ENCODE measurements around the gene POLD3.
A peak's percentile ranks its signal among the peaks of the same experiment; 100 is the strongest.

The POLD3 gene

DNA sequence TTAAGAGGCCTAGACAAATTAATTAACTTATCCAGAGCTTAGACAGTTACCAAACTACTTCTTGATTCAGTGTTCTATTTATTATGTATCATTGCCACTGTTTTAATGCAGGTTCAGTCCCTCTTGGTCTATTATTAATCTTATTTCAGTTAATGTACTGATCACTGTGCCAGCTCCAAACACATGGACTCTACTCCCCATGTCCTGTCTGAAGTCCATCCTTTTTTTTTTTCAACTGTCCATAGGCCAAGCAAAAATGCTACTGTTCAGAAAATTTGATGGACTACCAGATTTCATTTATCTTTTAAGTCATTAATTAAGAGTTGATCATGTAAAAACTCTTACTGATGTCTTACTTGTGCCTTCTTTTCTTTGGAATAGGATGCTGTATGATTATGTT is 11.9 kb downstream of the POLD3 start:
- TF ChIP-seq, protein P1, sequence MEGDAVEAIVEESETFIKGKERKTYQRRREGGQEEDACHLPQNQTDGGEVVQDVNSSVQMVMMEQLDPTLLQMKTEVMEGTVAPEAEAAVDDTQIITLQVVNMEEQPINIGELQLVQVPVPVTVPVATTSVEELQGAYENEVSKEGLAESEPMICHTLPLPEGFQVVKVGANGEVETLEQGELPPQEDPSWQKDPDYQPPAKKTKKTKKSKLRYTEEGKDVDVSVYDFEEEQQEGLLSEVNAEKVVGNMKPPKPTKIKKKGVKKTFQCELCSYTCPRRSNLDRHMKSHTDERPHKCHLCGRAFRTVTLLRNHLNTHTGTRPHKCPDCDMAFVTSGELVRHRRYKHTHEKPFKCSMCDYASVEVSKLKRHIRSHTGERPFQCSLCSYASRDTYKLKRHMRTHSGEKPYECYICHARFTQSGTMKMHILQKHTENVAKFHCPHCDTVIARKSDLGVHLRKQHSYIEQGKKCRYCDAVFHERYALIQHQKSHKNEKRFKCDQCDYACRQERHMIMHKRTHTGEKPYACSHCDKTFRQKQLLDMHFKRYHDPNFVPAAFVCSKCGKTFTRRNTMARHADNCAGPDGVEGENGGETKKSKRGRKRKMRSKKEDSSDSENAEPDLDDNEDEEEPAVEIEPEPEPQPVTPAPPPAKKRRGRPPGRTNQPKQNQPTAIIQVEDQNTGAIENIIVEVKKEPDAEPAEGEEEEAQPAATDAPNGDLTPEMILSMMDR (IDR thresholded peaks at IDR 0.05; ENCODE audit: low read depth, low read length): no peak
- no peak for DNase-seq (ENCODE audit: low read depth, low spot score)
- in situ Hi-C loops (cut with HindIII; ENCODE audit: low sequenced_read_pairs): no loop called here
- H3K4me3 ChIP-seq (ENCODE audit: low read depth, low read length): no peak overlapping the region

DNA sequence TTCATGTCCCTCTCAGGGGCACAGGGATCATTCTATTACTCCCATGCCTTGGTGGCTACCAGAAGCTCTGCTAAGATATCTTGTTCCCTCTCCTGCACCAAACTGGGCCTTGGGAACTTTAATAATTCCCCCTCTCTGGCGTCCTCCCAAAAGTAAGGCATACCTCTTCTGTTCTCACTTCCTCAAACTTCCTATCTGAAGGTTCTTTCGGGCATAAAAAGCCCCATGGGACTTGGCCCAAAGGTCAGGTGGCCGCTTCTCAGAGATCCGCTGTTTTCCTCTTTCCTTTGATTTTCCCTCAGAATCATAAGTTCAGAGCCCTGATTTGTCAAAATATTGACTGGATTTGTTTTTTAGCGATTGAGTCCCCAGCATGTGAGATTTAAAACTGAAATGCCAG is 13.0 kb downstream of the POLD3 start:
- no peak overlapping the region for H3K4me3 ChIP-seq (ENCODE audit: low read depth, low read length)
- in situ Hi-C loops (cut with HindIII; ENCODE audit: low sequenced_read_pairs): no loop called here
- TF ChIP-seq, protein P1 (IDR thresholded peaks at IDR 0.05; ENCODE audit: low read depth, low read length): no peak
- DNase-seq (ENCODE audit: low read depth, low spot score): no peak

DNA sequence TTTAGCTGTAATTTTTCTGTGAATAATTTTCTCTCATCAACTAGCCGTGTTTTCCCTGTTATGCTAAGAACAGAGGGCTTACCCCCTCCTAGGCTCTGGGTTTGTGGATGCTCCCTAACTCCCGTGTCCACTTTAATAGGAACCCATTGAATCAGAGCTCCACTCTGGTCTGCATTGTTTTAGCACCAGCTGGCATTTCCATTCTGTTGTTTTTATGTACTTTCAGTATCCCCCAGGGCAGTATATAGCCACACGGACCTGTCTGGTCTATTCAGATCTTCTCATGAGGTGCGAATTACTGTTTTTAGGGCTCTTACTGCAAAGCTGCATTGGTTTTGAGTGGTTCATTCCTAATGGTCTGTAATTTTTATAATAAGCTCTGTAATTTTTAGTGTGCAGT is 16.0 kb downstream of the POLD3 start:
- DNase-seq (ENCODE audit: low read depth, low spot score): no peak
- in situ Hi-C loops (cut with HindIII; ENCODE audit: low sequenced_read_pairs): no loop called here

DNA sequence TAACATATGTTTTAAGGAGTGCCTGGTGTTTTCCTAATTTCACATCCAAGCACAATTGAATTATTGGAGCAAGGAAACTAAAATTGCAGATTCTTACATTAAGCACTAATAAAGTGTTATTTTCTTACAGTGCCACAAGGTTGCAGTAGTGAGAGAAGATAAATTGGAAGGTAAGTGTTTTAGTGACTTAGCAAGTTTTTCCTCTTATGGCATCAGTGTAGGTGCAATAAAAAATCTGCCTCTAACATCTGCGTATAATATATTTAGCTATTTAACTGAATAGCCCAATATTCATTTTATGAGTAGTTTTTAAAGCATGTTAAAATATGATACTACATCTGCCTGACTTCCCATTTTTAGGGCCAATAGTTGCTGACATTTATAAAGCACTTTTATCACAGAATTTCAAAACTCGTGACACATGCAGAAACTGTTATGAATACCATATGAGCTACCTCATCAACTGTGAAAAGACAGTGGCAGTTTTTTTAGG is 19.0 kb downstream of the POLD3 start:
- TF ChIP-seq, protein P1 (IDR thresholded peaks at IDR 0.05; ENCODE audit: low read depth, low read length): peak; percentile 52
- DNase-seq (ENCODE audit: low read depth, low spot score): peak; percentile 75
- no peak overlapping the region for H3K4me3 ChIP-seq (ENCODE audit: low read depth, low read length)
- in situ Hi-C loops (cut with HindIII; ENCODE audit: low sequenced_read_pairs): no loop called here

More for the DNA sequence above, 16.0 kb downstream of the POLD3 start:
- TF ChIP-seq, protein P1 (IDR thresholded peaks at IDR 0.05; ENCODE audit: low read depth, low read length): no peak
- H3K4me3 ChIP-seq (ENCODE audit: low read depth, low read length): no peak overlapping the region

DNA sequence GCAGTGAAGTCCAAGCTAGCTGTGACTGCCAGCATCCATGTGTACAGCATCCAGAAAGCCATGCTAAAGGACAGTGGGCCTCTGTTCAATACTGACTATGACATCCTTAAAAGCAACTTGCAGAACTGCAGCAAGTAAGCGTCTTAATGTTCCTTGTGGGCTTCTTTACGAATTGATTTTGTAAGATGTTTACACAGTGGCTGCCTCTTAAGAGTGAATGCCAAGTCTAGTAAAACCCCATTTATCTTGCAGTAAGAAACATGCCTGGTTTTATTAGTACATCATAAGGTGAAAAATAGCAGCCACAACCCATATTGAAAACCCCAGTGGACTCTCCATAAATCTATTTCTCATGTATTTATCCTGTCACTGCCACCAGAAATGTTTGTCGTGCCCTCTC is 20.5 kb downstream of the POLD3 start:
- in situ Hi-C loops (cut with HindIII; ENCODE audit: low sequenced_read_pairs): no loop called here
- TF ChIP-seq, protein P1 (IDR thresholded peaks at IDR 0.05; ENCODE audit: low read depth, low read length): no peak
- DNase-seq (ENCODE audit: low read depth, low spot score): no peak
- H3K4me3 ChIP-seq (ENCODE audit: low read depth, low read length): no peak overlapping the region

DNA sequence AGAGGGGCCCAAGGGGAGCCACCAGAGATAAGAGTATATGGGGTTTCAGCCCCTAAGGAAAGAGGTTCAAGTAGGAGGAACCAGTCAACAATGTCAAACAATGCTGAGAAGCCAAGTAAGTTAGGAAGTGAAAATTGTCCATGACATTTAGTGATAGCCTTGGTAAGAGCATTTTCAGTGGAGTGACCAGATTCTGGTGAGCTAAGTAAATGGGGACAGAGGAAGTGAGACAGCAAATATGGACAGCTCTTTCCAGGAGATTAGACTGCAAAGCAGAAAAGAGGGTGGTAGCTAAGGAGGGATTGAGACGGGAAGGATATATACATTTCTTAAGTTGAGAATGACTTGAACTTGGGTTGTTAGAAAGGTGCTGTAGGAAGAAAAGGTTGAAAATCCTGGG is 22.9 kb downstream of the POLD3 start:
- TF ChIP-seq, protein P1 (IDR thresholded peaks at IDR 0.05; ENCODE audit: low read depth, low read length): no peak
- in situ Hi-C loops (cut with HindIII; ENCODE audit: low sequenced_read_pairs): no loop called here
- DNase-seq (ENCODE audit: low read depth, low spot score): no peak
- H3K4me3 ChIP-seq (ENCODE audit: low read depth, low read length): no peak overlapping the region

DNA sequence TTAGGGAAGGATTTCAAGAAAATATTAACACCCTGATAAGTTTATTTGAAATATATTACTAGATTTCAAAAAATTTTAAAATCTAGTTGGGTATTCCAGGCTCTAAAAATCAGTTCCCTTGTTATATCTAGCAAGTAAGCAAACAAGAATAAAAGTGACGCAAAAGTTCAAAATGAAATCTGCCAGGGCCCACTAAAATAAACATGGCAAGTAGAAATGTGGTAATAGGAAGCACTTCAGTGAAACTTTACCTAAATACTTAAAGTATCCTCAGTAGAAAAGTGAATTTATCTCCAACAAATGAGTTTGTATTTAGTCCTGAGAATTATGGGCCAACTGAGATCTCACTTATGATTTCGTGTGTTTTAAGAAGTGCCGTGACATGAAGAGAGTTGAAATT is 23.6 kb downstream of the POLD3 start:
- TF ChIP-seq, protein P1 (IDR thresholded peaks at IDR 0.05; ENCODE audit: low read depth, low read length): no peak
- in situ Hi-C loops (cut with HindIII; ENCODE audit: low sequenced_read_pairs): no loop called here
- no peak overlapping the region for H3K4me3 ChIP-seq (ENCODE audit: low read depth, low read length)
- DNase-seq (ENCODE audit: low read depth, low spot score): no peak
